Fibroblast of lung (primary cell): Measurements from ENCODE around the gene RAI1. TPM values are rescaled to one million over a fixed set of nuclear protein-coding genes. Genes with fewer than 3 reads are reported as not detected.

ENCODE experiments used
- DNase-seq, 2 donors: peaks; one replicate each; pipeline versions ENCODE4 v3.0.0 to v3.0.0-alpha.2; 2010; ENCODE audit warnings: low read depth in 2 of 2
- H2AFZ ChIP-seq: 2 replicates; pipeline ENCODE4 v1.5.1; 2012; ENCODE audit warnings: low read length, control low read depth, inconsistent platforms
- H3K27ac ChIP-seq: 2 replicates; pipeline ENCODE4 v1.5.1; 2011; ENCODE audit warnings: low read length, control low read depth; ENCODE audit not compliant: insufficient read depth
- H3K27me3 ChIP-seq: 2 replicates; pipeline ENCODE4 v1.5.1; 2011; ENCODE audit warnings: mild to moderate bottlenecking, low read length; ENCODE audit not compliant: control insufficient read depth, insufficient read depth
- H3K36me3 ChIP-seq: 2 replicates; pipeline ENCODE4 v1.5.1; 2011; ENCODE audit warnings: low read length; ENCODE audit not compliant: control insufficient read depth, insufficient read depth
- H3K4me1 ChIP-seq: 2 replicates; pipeline ENCODE4 v1.5.1; 2011; ENCODE audit warnings: low read length; ENCODE audit not compliant: control insufficient read depth, insufficient read depth; ENCODE audit errors: extremely low read depth
- H3K4me2 ChIP-seq: 2 replicates; pipeline ENCODE4 v1.5.1; 2011; ENCODE audit warnings: low read length, control low read depth; ENCODE audit not compliant: insufficient read depth; ENCODE audit errors: extremely low read depth
- H3K4me3 ChIP-seq, 4 experiments: fragments of 200-600 bp in 1 of 4; sonication (generic) in 1 of 4; replicated peaks in 1 of 4; 2 replicates each; pipeline ENCODE4 v1.5.1; 2011 to 2016; ENCODE audit warnings: low read length in 4 of 4, low read depth in 3 of 4, mild to moderate bottlenecking in 3 of 4, control low read depth in 2 of 4, inconsistent platforms in 1 of 4, mixed read lengths in 1 of 4; ENCODE audit not compliant: insufficient read depth in 1 of 4; ENCODE audit errors: control extremely low read depth in 1 of 4
- H3K79me2 ChIP-seq: 2 replicates; pipeline ENCODE4 v1.5.1; 2012; ENCODE audit warnings: mild to moderate bottlenecking, low read length, inconsistent platforms; ENCODE audit not compliant: control insufficient read depth, insufficient read depth
- H3K9ac ChIP-seq: 2 replicates; pipeline ENCODE4 v1.5.1; 2011; ENCODE audit warnings: mild to moderate bottlenecking, low read length, control low read depth; ENCODE audit not compliant: insufficient read depth
- H3K9me3 ChIP-seq: 2 replicates; pipeline ENCODE4 v1.5.1; 2012; ENCODE audit warnings: low read depth, low read length; ENCODE audit not compliant: control insufficient read depth, insufficient read depth
- H4K20me1 ChIP-seq: 2 replicates; pipeline ENCODE4 v1.5.1; 2011; ENCODE audit warnings: low read length; ENCODE audit not compliant: control insufficient read depth, insufficient read depth; ENCODE audit errors: extremely low read depth
- EZH2 ChIP-seq: IDR thresholded peaks from 2 replicates; pipeline ENCODE4 v1.5.1; 2012; ENCODE audit warnings: low read length, control low read depth, mild to moderate bottlenecking; ENCODE audit errors: missing control alignments
- polyA plus RNA-seq, 2 donors: library from polyadenylated mRNA; depleted of rRNA in 1 of 2; stranded (reverse) in 1 of 2; unstranded in 1 of 2; fragments of >200 nt; gene quantifications; 2 replicates each; pipeline ENCODE4 v1.2.1, GENCODE V29; 2011 to 2012; ENCODE audit warnings: missing spikeins in 1 of 2
- total RNA-seq: library from RNA; depleted of rRNA; stranded (reverse); fragments of >200 nt; gene quantifications from 2 replicates; pipeline ENCODE4 v1.2.1, GENCODE V29; 2014
- TF ChIP-seq, protein P1 (sequence below), 2 donors: IDR thresholded peaks in 1 of 2; conservative IDR thresholded peaks in 1 of 2; 1 replicate in 1 of 2; 2 replicates in 1 of 2; pipeline ENCODE4 v1.5.1; 2011 to 2012; ENCODE audit warnings: low read length in 2 of 2, control low read depth in 1 of 2, inconsistent platforms in 1 of 2, low read depth in 1 of 2, mild to moderate bottlenecking in 1 of 2

RAI1 gene
- total and polyA plus RNA-seq, 2 donors (not counting 1 experiment from before 2014, with no cell fraction given), result 2.1 to 6.6 TPM

DNA sequence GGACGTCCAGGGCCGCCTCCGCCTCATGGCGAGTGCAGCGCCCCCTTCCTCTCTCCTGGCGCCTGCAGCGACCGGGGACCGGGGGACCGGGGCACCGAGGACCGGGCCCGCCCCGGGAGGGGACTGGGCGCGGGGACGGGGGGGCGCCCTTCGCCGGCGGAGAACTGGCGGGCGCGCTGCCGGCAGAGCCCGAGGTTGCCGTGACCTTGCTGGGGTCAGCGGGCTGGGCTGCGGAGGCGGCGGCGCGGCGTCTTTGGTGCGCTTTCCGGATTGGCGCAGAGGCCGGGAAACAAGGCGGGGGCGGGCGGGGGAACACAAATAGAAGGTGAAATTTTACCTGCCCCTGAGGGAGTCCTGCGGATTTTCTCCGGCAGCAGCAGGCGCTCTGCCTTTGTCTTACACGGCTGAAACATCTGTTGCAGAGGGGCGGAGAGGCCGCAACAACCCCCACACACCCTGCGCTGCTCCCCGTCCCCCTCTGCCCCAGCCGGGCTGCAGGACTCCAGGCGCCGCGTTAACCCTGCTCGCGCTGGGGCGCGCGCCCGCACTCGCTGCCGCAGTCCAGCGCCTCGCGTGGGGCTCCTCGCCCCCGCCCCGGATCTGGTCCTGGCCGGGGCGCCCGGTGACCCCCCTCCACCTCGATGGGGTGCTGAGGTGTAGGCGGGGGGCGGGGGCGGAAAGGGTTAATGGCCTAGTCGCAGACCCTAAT lies 102.0 kb downstream of the RAI1 start:
- no peaks in the 10 kb centered on the region for H4K20me1 ChIP-seq
- DNase-seq, result peak; percentile 21 to 40

DNA sequence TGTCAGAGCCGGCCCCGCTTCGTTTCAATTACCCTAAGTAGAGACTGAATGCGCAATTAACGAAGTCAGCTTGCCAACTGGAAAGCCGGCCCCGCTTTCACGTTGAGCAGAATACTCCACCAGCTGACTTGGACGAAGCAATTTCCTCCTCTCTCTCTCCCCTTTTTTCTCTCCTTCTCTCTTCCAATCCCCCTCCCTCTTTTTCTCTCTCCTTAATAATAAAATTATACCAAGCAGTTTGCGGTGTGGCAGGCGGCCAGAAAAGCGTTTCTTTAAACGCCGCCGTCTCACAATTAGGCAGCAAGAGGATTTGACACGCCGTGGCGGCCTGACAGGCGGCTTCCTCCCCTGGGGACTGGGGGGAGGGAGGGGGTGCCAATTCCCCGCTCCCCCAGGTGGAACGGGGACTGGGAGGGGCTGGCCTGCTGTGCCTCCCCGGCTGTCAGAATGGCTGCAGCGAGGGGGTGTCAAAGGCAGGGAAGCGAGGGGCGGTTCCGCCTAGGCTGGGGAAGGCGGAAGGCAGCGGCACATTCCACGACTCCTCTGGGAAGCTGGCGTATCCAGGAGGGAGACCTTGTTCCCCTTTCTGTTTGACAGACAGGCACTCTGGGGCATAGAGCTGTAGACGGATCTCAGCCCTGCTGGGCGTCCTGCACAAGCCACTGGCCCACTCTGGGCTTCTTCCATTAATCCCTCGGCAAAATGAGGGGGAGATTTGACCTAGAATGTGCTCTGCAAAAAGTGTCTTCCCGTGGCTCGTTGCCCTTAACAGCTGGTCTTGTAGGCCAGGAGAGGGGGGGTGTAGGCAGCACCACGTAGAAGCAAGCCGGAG lies 102.8 kb downstream of the RAI1 start:
- no peak overlapping the region for H3K9ac ChIP-seq
- no peaks in the 10 kb centered on the region for H3K9me3 ChIP-seq
- H4K20me1 ChIP-seq, result no peaks in the 10 kb centered on the region
- H3K4me2 ChIP-seq, result peak overlapping the region; percentile 90
- peak overlapping the region in 3 of 4 experiments; percentile 23 to 56 (median 32) for H3K4me3 ChIP-seq
- peaks cover 19% of the 10 kb centered on the region for H3K4me1 ChIP-seq
- H3K79me2 ChIP-seq, result peaks cover 5% of the 10 kb centered on the region
- H2AFZ ChIP-seq, result no peak overlapping the region
- H3K27ac ChIP-seq, result no peak overlapping the region
- H3K27me3 ChIP-seq, result no peaks in the 10 kb centered on the region
- DNase-seq, result peak; percentile 64 to 74
- TF ChIP-seq EZH2, result no peak
- TF ChIP-seq, protein P1, sequence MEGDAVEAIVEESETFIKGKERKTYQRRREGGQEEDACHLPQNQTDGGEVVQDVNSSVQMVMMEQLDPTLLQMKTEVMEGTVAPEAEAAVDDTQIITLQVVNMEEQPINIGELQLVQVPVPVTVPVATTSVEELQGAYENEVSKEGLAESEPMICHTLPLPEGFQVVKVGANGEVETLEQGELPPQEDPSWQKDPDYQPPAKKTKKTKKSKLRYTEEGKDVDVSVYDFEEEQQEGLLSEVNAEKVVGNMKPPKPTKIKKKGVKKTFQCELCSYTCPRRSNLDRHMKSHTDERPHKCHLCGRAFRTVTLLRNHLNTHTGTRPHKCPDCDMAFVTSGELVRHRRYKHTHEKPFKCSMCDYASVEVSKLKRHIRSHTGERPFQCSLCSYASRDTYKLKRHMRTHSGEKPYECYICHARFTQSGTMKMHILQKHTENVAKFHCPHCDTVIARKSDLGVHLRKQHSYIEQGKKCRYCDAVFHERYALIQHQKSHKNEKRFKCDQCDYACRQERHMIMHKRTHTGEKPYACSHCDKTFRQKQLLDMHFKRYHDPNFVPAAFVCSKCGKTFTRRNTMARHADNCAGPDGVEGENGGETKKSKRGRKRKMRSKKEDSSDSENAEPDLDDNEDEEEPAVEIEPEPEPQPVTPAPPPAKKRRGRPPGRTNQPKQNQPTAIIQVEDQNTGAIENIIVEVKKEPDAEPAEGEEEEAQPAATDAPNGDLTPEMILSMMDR (conservative IDR thresholded peaks at IDR 0.05 in 1 of 2, IDR thresholded peaks at IDR 0.05 in 1 of 2; ENCODE audit: low read depth in 1 of 2, low read length in 2 of 2), result no peak
- H3K36me3 ChIP-seq, result no peaks in the 10 kb centered on the region

More for the DNA sequence above, 102.0 kb downstream of the RAI1 start:
- no peaks in the 10 kb centered on the region for H3K36me3 ChIP-seq
- H3K4me1 ChIP-seq, result peaks cover 19% of the 10 kb centered on the region
- peaks cover 5% of the 10 kb centered on the region for H3K79me2 ChIP-seq
- no peaks in the 10 kb centered on the region for H3K27me3 ChIP-seq
- H3K4me2 ChIP-seq, result peak overlapping the region; percentile 90
- H3K9ac ChIP-seq, result peak overlapping the region; percentile 2
- H3K27ac ChIP-seq, result no peak overlapping the region
- no peak overlapping the region for H2AFZ ChIP-seq
- peak overlapping the region; percentile 23 to 56 (median 35) for H3K4me3 ChIP-seq
- no peak for TF ChIP-seq EZH2
- TF ChIP-seq, protein P1 (conservative IDR thresholded peaks at IDR 0.05 in 1 of 2, IDR thresholded peaks at IDR 0.05 in 1 of 2; ENCODE audit: low read depth in 1 of 2, low read length in 2 of 2), result peak in 1 of 2 donors; percentile 16
- no peaks in the 10 kb centered on the region for H3K9me3 ChIP-seq

DNA sequence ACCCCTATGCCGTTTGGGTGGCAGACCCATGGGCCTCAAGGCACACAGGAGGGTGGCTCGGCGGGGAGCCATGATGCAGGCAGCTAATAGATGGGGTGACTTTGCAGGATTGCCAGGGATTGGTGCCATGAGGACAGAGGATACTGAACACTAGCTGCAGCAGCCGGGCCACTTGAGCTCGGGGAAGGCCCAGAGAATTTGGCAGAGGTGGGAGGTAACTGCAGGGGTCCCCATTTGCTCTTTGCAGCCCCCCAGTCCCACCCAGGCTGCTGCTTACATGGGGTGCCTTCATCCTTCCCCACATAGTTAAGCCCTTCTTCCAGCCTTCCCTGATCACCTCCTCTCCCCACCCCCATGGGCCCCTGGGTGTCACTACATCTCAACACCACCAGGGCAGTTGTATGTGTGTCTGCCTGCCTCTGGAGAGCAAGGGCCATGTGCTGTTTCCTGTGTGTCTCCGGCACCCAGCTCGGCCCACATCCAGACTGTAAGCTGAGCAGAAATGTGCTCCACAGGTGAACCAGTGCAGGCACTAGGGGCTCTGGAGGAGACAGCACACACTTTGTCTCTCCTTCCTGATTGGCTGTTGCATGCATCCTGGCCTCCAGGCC lies 103.5 kb downstream of the RAI1 start:
- Histone ChIP-seq H3K4me1 (peaks cover 16% of the 10 kb centered on the region), H3K36me3 (no peaks in the 10 kb centered on the region), H3K79me2 (peaks cover 5% of the 10 kb centered on the region), H4K20me1 (no peaks in the 10 kb centered on the region), H3K27me3 (no peaks in the 10 kb centered on the region), H3K9ac (no peak overlapping the region), H3K4me2 (peak overlapping the region; percentile 90), H3K4me3 (no peak overlapping the region), H3K9me3 (no peaks in the 10 kb centered on the region), H2AFZ (no peak overlapping the region), H3K27ac (no peak overlapping the region)
- no peak for DNase-seq
- TF ChIP-seq EZH2, result no peak
- TF ChIP-seq, protein P1 (conservative IDR thresholded peaks at IDR 0.05 in 1 of 2, IDR thresholded peaks at IDR 0.05 in 1 of 2; ENCODE audit: low read depth in 1 of 2, low read length in 2 of 2), result peak in 1 of 2 donors; percentile 24
